Anterior cingulate cortex (tissue), 58 donors: ENCODE measurements around the gene TBC1D5.
"Not testable (repeated sequence)": the region's sequence is repeated elsewhere in the genome, so short reads cannot be mapped to it uniquely, and the experiment has no call there.

ENCODE experiments used
- DNase-seq, 58 donors: peaks; one replicate each; lab custom pipeline; 2025; lab: John Stamatoyannopoulos, UW

Gene TBC1D5

DNA sequence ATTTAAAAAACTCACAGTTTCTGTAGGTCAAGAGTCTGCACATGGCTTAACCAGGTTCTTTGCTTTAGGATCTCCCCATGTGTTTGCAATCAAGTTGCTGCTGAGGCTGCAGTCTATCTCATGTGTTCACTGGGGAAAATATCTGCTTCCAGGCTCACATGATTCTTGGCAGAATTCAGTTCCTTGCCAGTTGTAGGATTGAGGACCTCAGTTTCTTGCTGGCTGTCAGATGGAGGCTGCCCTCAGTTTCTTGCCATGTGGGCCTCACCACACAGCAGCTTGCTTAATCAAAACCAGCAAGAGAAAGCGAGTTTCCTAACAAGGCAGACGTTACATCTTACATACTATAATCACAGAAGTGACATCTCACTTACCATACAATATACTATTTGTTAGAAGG lies 10.0 kb upstream of the TBC1D5 start:
- DNase-seq = no peak

DNA sequence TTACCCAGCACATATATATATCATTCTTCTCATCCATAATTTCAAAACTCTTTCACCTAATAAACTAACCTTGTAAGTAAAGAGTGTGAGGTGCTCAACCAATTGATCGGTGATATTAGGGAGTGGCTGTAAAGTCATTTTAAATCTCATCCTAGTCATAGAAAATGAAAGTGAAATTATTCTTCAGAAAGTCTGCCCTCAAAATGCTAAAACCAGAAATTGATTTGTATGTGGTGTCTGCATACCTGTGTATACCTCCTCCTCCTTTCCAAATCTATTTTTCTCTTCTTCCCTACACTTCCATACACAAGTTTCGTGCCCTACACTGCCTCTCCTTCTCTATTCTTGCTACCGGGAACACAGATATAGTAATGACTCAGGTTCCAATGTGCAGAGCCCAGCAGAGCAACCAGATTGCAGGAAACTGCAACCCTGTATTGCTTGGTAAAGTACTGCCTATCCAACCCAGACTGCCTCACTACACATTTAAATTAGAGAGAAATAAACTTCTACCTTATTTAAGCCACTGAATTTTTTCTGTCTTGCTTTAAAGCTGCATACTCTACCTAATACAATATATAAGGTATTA lies 7.4 kb upstream of the TBC1D5 start:
- DNase-seq = no peak

DNA sequence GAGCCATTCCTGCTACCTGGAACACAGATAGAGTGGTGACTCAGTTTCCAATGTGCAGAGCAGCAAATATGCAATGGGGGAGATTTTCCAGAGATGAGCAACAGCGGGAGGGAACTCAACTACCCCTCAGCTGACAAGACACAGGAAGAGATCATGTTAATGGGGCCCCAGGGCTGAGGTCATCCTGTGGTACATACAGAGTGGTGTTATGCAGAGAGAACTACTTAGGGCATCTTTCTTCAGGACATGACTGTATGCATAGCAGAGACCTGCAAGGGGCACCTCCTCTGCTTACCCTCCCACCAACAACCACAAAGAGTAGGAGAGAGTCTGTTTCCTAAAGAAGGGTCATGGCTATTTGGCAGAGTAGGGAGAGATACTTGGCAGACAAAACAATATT lies 6.8 kb upstream of the TBC1D5 start:
- no peak for DNase-seq

GRCh38 chr3:17747890-17748247 lies 5.4 kb upstream of the TBC1D5 start:
- DNase-seq = no peak

GRCh38 chr3:17747174-17747889 lies 4.9 kb upstream of the TBC1D5 start:
- DNase-seq = no peak

- no peak for DNase-seq
These were observed 3.5 kb upstream of the TBC1D5 start for GRCh38 chr3:17745894-17746293.

GRCh38 chr3:17745301-17745700 lies 2.9 kb upstream of the TBC1D5 start:
- DNase-seq = peak in 1 of 58 donors; percentile 27

DNA sequence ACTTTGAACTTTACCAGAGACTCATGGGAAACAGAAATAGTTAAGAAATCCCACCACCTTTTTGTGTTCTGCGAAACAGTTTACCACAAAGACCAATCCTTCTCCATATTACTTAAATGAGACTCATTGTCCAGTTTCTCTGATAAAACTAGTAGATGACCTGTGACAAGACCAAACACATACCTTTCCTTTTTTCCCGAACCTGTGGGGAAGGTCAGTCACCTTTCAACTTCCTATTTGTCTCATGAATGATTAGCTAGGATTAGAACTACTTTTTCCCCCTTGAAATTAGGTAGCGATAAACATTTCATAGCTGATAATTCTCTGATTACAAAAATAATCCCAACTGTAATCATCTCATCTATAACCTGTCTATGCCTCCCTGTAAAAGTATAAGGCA lies 2.3 kb upstream of the TBC1D5 start:
- DNase-seq = no peak

DNA sequence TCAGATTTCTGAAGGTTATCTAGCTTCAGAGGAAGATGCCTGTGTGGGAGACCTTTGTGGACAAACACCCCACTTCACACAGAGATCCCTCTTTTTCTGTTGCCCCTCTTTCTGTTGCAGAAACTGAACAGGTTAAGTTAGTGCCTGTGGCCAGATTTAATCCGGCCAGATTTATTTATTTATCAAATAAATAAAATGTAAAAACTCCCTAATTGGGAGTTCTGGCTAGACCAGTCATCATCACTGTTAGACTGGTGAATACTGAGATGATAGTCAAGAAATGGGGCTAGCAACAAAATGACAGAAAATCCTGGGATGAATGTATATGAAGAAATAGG lies 1.2 kb upstream of the TBC1D5 start:
- no peak for DNase-seq

DNA sequence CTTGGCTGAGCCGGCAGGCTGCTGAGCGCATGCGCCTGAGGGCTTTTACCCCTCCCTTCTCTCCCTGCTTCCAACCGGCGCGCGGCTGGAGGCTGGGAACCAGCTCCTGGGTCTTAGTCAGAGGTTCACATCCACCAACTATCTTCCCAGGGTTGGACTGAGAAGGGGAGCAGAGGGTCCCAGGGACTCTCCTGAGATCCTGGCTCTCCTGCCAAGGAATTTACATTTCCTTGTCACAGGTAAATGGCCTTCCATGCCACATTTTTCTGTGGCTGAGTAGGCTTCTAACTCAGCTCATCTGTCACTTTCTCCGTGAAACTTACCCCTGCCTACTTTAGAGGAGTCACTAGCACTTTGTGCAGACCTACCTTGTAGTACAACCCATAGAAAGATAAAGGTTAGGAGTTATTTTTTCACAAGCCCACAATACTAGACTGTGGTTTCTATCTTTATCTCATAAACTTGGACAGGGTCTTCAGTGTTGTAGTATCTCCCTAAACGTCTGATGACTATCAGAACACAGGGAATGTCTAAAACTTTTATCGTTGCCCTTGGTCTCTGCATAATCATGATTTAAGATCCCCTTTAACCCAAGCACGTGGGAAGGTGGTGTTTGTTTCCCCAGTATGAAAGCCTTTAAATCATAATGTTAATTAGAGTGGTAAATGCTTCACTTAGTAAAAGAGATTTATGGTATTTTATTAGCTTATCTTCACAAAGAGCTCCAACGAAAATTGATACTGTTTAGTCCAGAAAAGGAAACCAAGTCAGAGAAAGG lies 638 bp upstream of the TBC1D5 start:
- no peak for DNase-seq

DNA sequence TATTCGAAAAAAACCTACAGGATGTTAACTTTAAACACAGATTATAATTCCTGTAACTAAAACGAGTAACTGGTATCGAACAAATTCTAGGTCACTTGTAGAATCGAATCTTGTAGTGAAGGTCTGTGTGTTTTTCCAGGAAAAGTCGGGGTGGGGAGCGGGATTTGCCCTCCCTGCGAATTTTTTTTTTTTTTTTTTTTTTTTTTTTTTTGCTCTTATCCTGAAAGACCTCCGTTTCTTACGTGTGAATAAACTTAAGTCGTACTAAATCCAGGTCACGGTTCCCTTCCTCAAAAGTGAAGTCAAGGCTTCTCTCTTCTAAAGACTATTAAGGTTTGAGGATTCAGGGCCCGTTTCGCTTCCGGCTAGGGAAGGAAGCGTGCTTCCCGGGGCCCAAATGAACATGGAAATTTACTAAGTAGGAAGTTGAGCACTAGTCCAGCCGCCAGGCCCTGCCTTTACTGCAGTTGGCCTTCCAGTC lies 770 bp downstream of the TBC1D5 start:
- no peak for DNase-seq

DNA sequence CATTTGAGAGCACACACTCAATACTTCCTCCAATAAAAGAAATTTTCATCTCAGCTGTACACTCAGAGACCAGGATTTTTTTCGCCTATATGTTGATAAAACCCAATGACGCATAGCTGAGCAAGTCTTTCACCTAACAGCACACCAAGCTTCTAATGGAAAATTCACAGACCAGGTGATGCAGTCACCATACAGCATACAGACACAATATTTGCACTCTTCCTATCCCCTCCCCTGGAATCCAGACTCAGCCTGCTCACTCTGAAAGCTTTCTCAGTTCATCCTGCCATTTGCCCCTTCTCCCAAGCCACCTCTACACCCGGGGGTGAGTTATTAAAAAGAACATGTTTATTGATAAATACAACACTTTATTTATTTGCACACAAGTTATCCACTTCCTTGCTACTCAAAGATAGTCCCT lies 1.7 kb downstream of the TBC1D5 start:
- DNase-seq = no peak

DNA sequence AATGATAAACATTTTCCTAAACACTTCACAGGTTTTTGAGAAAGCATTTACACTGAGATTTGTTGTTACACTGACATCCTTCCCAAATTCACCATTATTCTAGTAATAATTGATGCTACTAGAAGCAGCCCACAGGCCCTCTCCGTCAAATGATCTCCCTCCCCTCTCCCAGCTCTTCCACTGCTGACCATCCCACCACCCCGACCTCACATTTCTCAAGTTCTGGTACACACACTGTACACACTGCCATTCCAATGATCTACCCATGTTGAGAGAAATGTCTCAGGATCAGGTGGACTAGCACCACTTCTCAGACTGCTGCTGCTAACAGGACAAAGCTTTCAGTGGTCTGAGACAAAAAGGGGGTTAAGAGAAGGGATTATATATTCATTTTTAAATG lies 3.5 kb downstream of the TBC1D5 start:
- DNase-seq = no peak

GRCh38 chr3:17738219-17738618 lies 4.2 kb downstream of the TBC1D5 start:
- DNase-seq = no peak

DNA sequence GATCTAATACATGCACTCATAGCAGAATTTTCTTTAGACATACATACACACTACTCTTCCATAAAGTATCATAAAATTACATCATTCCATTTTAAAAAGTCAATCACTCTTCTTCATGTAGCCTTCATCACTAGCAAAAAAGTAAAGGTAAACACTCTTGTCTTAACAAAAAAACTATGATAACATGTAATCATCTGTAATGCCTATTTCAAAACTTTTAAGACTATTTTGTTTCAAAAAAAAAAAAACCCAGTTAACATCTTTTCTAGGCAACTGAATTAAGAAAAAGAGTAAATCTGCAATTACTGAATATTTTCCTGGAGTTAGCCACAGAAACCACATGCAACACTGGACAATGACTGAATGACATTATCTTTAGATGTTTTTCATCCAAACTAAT lies 4.8 kb downstream of the TBC1D5 start:
- no peak for DNase-seq

DNA sequence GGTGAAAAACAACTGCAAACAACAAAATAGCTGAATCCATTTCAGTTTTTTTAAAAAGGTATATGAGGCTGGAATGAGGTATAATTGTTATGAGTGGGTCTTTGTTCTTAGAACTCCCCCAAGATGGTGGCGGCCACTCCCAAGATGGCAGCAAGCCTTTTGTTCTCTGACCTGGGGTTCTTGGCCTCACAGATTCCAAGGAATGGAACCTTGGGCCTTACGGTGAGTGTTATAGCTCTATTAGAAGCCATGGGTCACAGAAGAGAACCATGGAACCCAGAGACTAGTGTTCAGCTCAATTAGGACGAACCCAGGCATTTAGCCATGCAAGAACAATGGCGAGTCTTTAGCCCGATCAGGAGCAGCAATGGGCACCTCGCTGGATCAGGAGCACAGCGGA lies 7.1 kb downstream of the TBC1D5 start:
- DNase-seq = not testable (repeated sequence)

- DNase-seq = no peak
These were observed 8.7 kb downstream of the TBC1D5 start for GRCh38 chr3:17733768-17734167.

DNA sequence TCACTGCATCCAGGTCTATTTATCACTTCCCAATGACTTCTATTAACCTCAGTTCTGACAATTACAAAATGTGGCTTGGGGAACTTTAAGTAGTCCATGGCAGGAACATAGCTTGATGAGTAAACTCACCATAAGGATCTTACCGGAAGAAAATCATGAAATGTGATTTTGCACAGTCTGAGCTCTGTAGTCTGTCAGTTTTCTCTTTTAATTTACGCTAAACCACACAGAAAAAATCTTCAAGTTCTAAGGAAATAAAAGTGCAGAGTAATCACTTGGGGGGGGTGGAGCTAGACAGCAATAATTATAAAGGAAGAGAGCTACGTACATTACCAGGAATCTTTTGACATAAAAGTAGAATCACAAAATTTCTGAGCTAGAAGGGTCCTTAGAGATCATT lies 9.2 kb downstream of the TBC1D5 start:
- DNase-seq = no peak

DNA sequence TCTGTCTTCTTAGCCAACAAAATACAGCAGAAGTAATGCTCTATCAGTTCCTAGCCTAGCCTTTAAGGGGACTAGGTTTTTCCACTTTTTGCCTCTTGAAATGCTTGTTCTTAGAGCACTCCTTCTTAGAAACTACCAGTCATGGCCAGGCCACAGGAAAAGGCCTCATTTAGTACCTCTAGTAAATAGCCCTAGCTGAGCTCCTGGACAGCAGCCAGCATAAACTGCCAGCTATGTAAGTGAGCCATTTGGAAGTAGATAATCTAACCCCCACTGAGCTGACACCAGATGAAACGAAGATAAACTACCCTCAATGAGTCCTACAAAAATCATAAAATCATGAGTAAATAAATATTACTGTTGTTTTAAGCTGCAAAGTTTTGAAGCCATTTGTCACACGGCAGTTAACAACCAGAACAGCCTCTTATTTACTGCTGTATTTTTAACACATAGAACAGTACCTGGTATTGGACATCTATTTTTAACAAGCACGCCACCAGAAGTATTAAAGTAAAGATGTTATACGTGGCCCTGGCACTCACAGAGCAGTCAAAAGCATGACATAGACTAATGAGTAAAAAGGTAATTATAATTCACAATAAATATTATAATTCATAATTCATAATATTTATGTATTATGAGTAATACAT lies 12.0 kb downstream of the TBC1D5 start:
- DNase-seq = no peak

GRCh38 chr3:17726313-17726712 lies 16.1 kb downstream of the TBC1D5 start:
- no peak for DNase-seq

GRCh38 chr3:17725844-17726243 lies 16.6 kb downstream of the TBC1D5 start:
- not testable (repeated sequence) for DNase-seq
